ENCODE results near the gene STAT5A. TPM values are rescaled to one million over a fixed set of nuclear protein-coding genes. Genes with fewer than 3 reads are reported as not detected.
A peak's percentile ranks its signal among the peaks of the same experiment; 100 is the strongest.

STAT5A gene
- total and polyA plus RNA-seq, 2 experiments from 2014 or later, result 2.3 to 18.1 TPM

DNA sequence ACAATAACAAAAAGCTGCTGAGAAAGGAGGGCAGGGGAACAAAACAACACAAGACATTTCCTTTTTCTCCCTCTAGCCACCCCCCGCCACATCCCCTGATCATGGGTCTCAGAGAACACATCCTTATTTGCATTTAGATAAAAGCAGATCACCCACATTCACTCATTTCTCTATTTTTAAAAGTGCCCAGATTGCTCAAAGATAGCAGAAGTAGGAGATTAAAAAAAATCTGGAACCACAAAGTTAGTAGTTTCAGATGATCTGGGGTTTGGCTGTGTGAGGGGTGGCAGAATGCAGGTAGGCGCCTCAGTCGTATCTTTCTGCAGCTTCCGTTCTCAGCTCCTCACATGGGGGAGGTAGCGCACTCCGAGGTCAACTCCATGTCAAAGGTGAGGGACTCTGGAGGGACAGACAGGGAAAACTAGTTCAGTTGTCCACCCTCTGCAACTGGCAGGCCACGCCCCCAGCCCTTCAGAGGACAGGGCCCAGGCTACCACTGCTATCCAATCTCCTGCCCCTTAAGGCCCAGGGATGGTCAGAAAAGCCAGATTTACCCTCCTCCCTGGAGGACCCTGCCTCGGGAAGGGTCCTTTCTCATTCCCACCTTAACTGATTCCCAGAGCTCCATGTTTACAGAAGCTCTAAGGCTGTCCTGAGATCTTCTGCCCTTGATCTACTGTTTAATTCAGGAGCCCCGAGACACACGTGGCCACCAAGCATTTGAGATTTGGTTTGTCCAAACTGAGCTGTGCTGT, 27.3 kb downstream of the STAT5A start:
- Histone ChIP-seq H3K36me3 (ENCODE audit: insufficient read depth) (peaks cover 17% of the 10 kb centered on the region), H2AFZ (no peak overlapping the region), H3K27ac (ENCODE audit: low read depth) (0 out of 2 replicates have a peak overlapping the region, but pooled peaks have one; percentile 55), H3K9me2 (ENCODE audit: insufficient read depth) (no peaks in the 10 kb centered on the region), H3K79me2 (replicated peaks; ENCODE audit: insufficient read depth) (no peaks in the 10 kb centered on the region), H3K4me2 (no peak overlapping the region), H3F3A (replicated peaks; ENCODE audit: low read depth) (peaks cover 26% of the 10 kb centered on the region), H3K4me3 (no peak overlapping the region), H3K27me3 (ENCODE audit: insufficient read depth) (no peaks in the 10 kb centered on the region), H3K4me1 (ENCODE audit: insufficient read depth) (peaks cover 22% of the 10 kb centered on the region), H4K20me1 (replicated peaks; ENCODE audit: insufficient read depth) (no peaks in the 10 kb centered on the region; the same call in 1 of the 2 replicates)
- Mint-ChIP-seq H3K4me1 (peaks cover 42% of the 10 kb centered on the region), H3K27me3 (ENCODE audit: insufficient read depth, low read depth, poor library complexity) (peaks cover 7% of the 10 kb centered on the region), H3K36me3 (ENCODE audit: low read depth) (peaks cover 39% of the 10 kb centered on the region), H3K9me3 (no peaks in the 10 kb centered on the region; the same call in 2 of the 3 replicates), H3K4me3 (no peak overlapping the region), H3K27ac (no peak overlapping the region)
- TF ChIP-seq, protein P1, sequence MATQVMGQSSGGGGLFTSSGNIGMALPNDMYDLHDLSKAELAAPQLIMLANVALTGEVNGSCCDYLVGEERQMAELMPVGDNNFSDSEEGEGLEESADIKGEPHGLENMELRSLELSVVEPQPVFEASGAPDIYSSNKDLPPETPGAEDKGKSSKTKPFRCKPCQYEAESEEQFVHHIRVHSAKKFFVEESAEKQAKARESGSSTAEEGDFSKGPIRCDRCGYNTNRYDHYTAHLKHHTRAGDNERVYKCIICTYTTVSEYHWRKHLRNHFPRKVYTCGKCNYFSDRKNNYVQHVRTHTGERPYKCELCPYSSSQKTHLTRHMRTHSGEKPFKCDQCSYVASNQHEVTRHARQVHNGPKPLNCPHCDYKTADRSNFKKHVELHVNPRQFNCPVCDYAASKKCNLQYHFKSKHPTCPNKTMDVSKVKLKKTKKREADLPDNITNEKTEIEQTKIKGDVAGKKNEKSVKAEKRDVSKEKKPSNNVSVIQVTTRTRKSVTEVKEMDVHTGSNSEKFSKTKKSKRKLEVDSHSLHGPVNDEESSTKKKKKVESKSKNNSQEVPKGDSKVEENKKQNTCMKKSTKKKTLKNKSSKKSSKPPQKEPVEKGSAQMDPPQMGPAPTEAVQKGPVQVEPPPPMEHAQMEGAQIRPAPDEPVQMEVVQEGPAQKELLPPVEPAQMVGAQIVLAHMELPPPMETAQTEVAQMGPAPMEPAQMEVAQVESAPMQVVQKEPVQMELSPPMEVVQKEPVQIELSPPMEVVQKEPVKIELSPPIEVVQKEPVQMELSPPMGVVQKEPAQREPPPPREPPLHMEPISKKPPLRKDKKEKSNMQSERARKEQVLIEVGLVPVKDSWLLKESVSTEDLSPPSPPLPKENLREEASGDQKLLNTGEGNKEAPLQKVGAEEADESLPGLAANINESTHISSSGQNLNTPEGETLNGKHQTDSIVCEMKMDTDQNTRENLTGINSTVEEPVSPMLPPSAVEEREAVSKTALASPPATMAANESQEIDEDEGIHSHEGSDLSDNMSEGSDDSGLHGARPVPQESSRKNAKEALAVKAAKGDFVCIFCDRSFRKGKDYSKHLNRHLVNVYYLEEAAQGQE (IDR thresholded peaks at IDR 0.05; ENCODE audit: unreplicated experiment), result no peak
- TF ChIP-seq EZH2 (IDR thresholded peaks at IDR 0.05; ENCODE audit: low read depth, unreplicated experiment) (no peak), JUNB (IDR thresholded peaks at IDR 0.05; ENCODE audit: unreplicated experiment) (no peak), NANOG (IDR thresholded peaks at IDR 0.05; ENCODE audit: borderline replicate concordance) (no peak), CREB1 (CRISPR knock-in tag; IDR thresholded peaks at IDR 0.05; ENCODE audit: low read depth) (no peak)
- TF ChIP-seq, protein P2, sequence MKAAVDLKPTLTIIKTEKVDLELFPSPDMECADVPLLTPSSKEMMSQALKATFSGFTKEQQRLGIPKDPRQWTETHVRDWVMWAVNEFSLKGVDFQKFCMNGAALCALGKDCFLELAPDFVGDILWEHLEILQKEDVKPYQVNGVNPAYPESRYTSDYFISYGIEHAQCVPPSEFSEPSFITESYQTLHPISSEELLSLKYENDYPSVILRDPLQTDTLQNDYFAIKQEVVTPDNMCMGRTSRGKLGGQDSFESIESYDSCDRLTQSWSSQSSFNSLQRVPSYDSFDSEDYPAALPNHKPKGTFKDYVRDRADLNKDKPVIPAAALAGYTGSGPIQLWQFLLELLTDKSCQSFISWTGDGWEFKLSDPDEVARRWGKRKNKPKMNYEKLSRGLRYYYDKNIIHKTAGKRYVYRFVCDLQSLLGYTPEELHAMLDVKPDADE (IDR thresholded peaks at IDR 0.05), result no peak
- DNase-seq (ENCODE audit: low spot score) (no peak), ATAC-seq (no peak)

GRCh38 chr17:42316755-42317154, 28.5 kb downstream of the STAT5A start:
- no peak overlapping the region for H3K27ac Mint-ChIP-seq
- Histone ChIP-seq H3K4me2 (no peak overlapping the region), H3K9me2 (ENCODE audit: insufficient read depth) (no peaks in the 10 kb centered on the region), H4K20me1 (replicated peaks; ENCODE audit: insufficient read depth) (no peaks in the 10 kb centered on the region; the same call in 1 of the 2 replicates), H3K4me3 (no peak overlapping the region), H3K36me3 (ENCODE audit: insufficient read depth) (peaks cover 22% of the 10 kb centered on the region), H3K79me2 (replicated peaks; ENCODE audit: insufficient read depth) (no peaks in the 10 kb centered on the region), H3K4me1 (ENCODE audit: insufficient read depth) (peaks cover 11% of the 10 kb centered on the region), H2AFZ (no peak overlapping the region), H3F3A (replicated peaks; ENCODE audit: low read depth) (peaks cover 27% of the 10 kb centered on the region), H3K27ac (ENCODE audit: low read depth) (no peak overlapping the region), H3K27me3 (ENCODE audit: insufficient read depth) (no peaks in the 10 kb centered on the region)
- no peak for ATAC-seq
- H3K36me3 Mint-ChIP-seq (ENCODE audit: low read depth), result peaks cover 48% of the 10 kb centered on the region
- peaks cover 30% of the 10 kb centered on the region for H3K4me1 Mint-ChIP-seq
- no peak for DNase-seq (ENCODE audit: low spot score)
- peaks cover 2% of the 10 kb centered on the region for H3K27me3 Mint-ChIP-seq (ENCODE audit: insufficient read depth, low read depth, poor library complexity)
- H3K4me3 Mint-ChIP-seq, result no peak overlapping the region
- no peaks in the 10 kb centered on the region; the same call in 2 of the 3 replicates for H3K9me3 Mint-ChIP-seq
- TF ChIP-seq ZNF462 (CRISPR knock-in tag; IDR thresholded peaks at IDR 0.05) (no peak), POLR2AphosphoS5 (IDR thresholded peaks at IDR 0.05; ENCODE audit: low read depth) (no peak)
- TF ChIP-seq, protein P2 (IDR thresholded peaks at IDR 0.05), result no peak

Data from GM23338 (cell line).